ENCODE results near the gene ZHX3.
"Not testable (repeated sequence)": the region's sequence is repeated elsewhere in the genome, so short reads cannot be mapped to it uniquely, and the experiment has no call there.

Gene ZHX3

DNA sequence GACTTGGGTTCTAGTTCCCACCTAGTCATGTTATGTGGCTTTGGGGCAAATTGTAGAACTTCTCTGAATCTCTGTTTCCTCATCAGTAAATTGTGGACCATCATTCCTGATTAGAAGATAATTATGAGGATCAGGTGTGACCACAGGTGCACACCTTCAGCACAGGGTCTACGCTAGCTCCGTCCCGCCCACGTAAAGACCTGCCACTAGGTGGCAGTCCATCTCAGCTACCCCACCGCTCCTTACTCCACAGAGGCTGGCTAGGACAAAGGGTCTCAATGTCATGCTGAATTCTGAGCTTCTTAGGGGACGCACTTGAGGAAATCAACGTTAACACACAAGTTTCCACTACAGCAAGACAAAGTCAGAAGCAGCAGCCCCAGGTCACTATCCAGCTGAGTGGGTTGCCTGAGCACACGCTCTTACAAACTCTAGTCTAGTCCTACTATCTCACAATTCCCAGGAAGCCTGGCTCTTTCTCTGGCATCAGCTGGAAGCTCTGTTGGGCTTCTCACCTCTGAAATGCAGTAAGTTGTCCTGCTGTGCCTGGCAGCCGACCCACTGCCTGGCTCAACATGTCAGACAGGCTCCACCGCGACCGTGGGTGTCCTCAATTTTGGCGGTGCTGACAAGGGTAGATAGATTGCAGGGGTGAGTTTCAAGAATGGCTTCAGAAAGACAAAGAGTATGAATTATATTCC lies 182.2 kb downstream of the ZHX3 start:
- TF ChIP-seq CTCF (conservative IDR thresholded peaks at IDR 0.05; ENCODE audit: low read length): peak; percentile 54
- DNase-seq (ENCODE audit: low read depth): no peak
- no peak overlapping the region for H3K4me3 ChIP-seq (ENCODE audit: low read length)

DNA sequence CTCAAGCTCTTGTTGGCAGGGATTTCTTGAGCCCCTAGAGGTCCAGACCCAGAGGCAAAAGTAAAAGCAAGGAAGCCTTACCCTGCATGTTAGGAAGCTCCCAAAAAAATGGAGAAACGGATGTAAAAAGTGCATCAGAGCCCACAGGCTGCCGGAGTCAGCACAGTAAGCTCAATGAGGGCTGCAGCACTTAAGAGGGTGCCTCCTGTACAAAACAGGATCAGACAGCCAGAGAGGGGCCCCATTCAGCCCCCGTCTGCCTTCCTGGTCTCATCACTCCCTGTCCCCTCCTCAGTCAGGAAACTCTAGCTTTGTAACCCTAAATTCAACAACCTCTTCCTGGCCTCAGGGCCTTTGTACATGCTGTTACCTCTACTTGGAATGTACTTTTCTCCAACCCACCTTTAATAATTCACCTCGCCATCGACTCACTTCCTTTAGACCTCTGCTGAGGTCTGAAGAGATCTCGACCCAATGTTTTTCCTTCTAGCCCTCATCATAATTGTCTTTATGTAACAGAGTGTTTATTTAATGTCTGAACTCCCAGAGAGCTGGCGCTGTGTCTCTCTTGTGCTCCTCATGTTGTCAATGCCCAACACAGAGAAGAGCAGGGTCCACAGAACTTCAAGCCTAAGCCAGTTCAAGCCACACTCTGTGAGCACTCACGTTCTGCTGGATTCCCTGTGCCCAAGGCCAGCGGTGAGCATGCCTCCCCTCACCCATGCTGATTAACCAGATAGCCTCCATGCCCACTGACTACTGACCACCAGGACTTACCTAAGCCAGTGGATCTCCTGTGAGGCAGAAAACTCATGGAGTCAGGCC lies 183.0 kb downstream of the ZHX3 start:
- TF ChIP-seq CTCF (conservative IDR thresholded peaks at IDR 0.05; ENCODE audit: low read length): no peak
- no peak for DNase-seq (ENCODE audit: low read depth)
- H3K4me3 ChIP-seq (ENCODE audit: low read length): no peak overlapping the region

GRCh38 chr20:41133709-41134361 lies 183.7 kb downstream of the ZHX3 start:
- TF ChIP-seq CTCF (conservative IDR thresholded peaks at IDR 0.05; ENCODE audit: low read length): no peak
- no peak for DNase-seq (ENCODE audit: low read depth)
- no peak overlapping the region for H3K4me3 ChIP-seq (ENCODE audit: low read length)

- H3K4me3 ChIP-seq (ENCODE audit: low read length); DNase-seq (ENCODE audit: low read depth): not testable (repeated sequence)
Measured at GRCh38 chr20:41132388-41132775, 185.1 kb downstream of the ZHX3 start.

GRCh38 chr20:41131594-41132387 lies 185.7 kb downstream of the ZHX3 start:
- no peak for TF ChIP-seq CTCF (conservative IDR thresholded peaks at IDR 0.05; ENCODE audit: low read length)
- no peak for DNase-seq (ENCODE audit: low read depth)
- no peak overlapping the region for H3K4me3 ChIP-seq (ENCODE audit: low read length)

All from AG10803 (cell line).